GM12801 (cell line): ENCODE data around the gene EBP.

Experiments used
- CTCF ChIP-seq: IDR thresholded peaks from one replicate; pipeline ENCODE4 v1.5.1; 2011; ENCODE audit warnings: control low read depth; ENCODE audit not compliant: insufficient read length; ENCODE audit errors: extremely low read depth

EBP gene

GRCh38 chrX:48487362-48487798 lies 34.2 kb upstream of the EBP start:
- no peak for TF ChIP-seq CTCF

GRCh38 chrX:48488034-48488433 lies 33.6 kb upstream of the EBP start:
- no peak for TF ChIP-seq CTCF

- TF ChIP-seq CTCF, result no peak
Measured at GRCh38 chrX:48489296-48489695, 32.3 kb upstream of the EBP start.

GRCh38 chrX:48489892-48490291 lies 31.7 kb upstream of the EBP start:
- no peak for TF ChIP-seq CTCF

GRCh38 chrX:48490661-48491060 lies 30.9 kb upstream of the EBP start:
- TF ChIP-seq CTCF, result no peak

GRCh38 chrX:48491809-48492208 lies 29.8 kb upstream of the EBP start:
- no peak for TF ChIP-seq CTCF

GRCh38 chrX:48492293-48492910 lies 29.2 kb upstream of the EBP start:
- TF ChIP-seq CTCF, result no peak
